CD4-positive, alpha-beta memory T cell (primary cell): Measurements from ENCODE around the gene PHF11. TPM values are rescaled to one million over a fixed set of nuclear protein-coding genes. Genes with fewer than 3 reads are reported as not detected.
"Not testable (repeated sequence)": the region's sequence is repeated elsewhere in the genome, so short reads cannot be mapped to it uniquely, and the experiment has no call there.

Experiments
- CTCF ChIA-PET: fragments of 350-600 bp; sonication (Branson Sonifier 250); formaldehyde crosslinking; loops from one replicate; lab custom pipeline; 2021; ENCODE audit warnings: inconsistent platforms; ENCODE audit not compliant: partially characterized antibody; lab: Charles Lee
- POLR2A ChIA-PET: fragments of 350-600 bp; sonication (Branson Sonifier 250); formaldehyde crosslinking; loops from one replicate; lab custom pipeline; 2021; ENCODE audit not compliant: partially characterized antibody; lab: Charles Lee
- DNase-seq, 5 donors: peaks; one replicate each; pipeline versions ENCODE4 v3.0.0 to v3.0.0-alpha.2; 2020 to 2022; ENCODE audit warnings: mixed read lengths in 1 of 5
- H3K27ac ChIP-seq: one replicate; pipeline ENCODE4 v1.7.0; 2013; ENCODE audit warnings: low read depth, low read length
- H3K27me3 ChIP-seq: 2 replicates; pipeline ENCODE4 v1.7.0; 2013; ENCODE audit warnings: mild to moderate bottlenecking, low read length, moderate library complexity; ENCODE audit not compliant: insufficient read depth
- H3K36me3 ChIP-seq: 2 replicates; pipeline ENCODE4 v1.7.0; 2013; ENCODE audit warnings: mild to moderate bottlenecking, low read length, moderate library complexity; ENCODE audit not compliant: insufficient read depth
- H3K4me1 ChIP-seq: 2 replicates; pipeline ENCODE4 v1.7.0; 2013; ENCODE audit warnings: mild to moderate bottlenecking, low read length, moderate library complexity; ENCODE audit not compliant: insufficient read depth
- H3K4me3 ChIP-seq, 2 donors: one replicate each; pipeline ENCODE4 v1.7.0; 2013; ENCODE audit warnings: low read length in 2 of 2, mild to moderate bottlenecking in 1 of 2
- H3K9me3 ChIP-seq, 2 donors: one replicate each; pipeline ENCODE4 v1.7.0; 2013; ENCODE audit warnings: low read length in 2 of 2, control low read depth in 1 of 2; ENCODE audit not compliant: control insufficient read depth in 1 of 2
- H3K27ac Mint-ChIP-seq, 7 donors: one replicate each; pipeline ENCODE4 v1.8.0; 2020 to 2021; ENCODE audit warnings: mixed read lengths in 7 of 7, mild to moderate bottlenecking in 6 of 7, inconsistent platforms in 3 of 7, moderate library complexity in 3 of 7
- H3K27me3 Mint-ChIP-seq, 2 donors: one replicate each; pipeline ENCODE4 v1.8.0; 2020 to 2021; ENCODE audit warnings: mixed read lengths in 2 of 2
- H3K36me3 Mint-ChIP-seq, 2 donors: one replicate each; pipeline ENCODE4 v1.8.0; 2020 to 2021; ENCODE audit warnings: mixed read lengths in 2 of 2, inconsistent platforms in 1 of 2, mild to moderate bottlenecking in 1 of 2
- H3K4me1 Mint-ChIP-seq, 4 donors: one replicate each; pipeline ENCODE4 v1.8.0; 2020 to 2021; ENCODE audit warnings: mixed read lengths in 4 of 4, mild to moderate bottlenecking in 1 of 4
- H3K4me3 Mint-ChIP-seq, 8 donors: one replicate each; pipeline ENCODE4 v1.8.0; 2020 to 2021; ENCODE audit warnings: mixed read lengths in 8 of 8, mild to moderate bottlenecking in 7 of 8, moderate library complexity in 6 of 8, inconsistent platforms in 3 of 8
- H3K9me3 Mint-ChIP-seq, 8 donors: one replicate each; pipeline ENCODE4 v1.8.0; 2020 to 2021; ENCODE audit warnings: mixed read lengths in 8 of 8, mild to moderate bottlenecking in 5 of 8, inconsistent platforms in 3 of 8, moderate library complexity in 1 of 8
- intact Hi-C: fragments of 100-400 bp; cut with micrococcal nuclease; formaldehyde crosslinking; loops from one replicate; pipeline ENCODE4 v1.15.1; 2023
- polyA plus RNA-seq, 2 donors: library from polyadenylated mRNA; unstranded; fragments of 300-500 nt; fragmentation: Illumina TruSeq; gene quantifications; one replicate each; pipeline ENCODE4 v1.2.3, GENCODE V29; 2021
- total RNA-seq, 2 experiments: library from RNA; stranded (reverse); gene quantifications; one replicate each; pipeline ENCODE4 v1.2.3, GENCODE V29; 2021

The PHF11 gene
- total and polyA plus RNA-seq, 4 experiments from 2014 or later = 90.4 to 139 (median 118) TPM

DNA sequence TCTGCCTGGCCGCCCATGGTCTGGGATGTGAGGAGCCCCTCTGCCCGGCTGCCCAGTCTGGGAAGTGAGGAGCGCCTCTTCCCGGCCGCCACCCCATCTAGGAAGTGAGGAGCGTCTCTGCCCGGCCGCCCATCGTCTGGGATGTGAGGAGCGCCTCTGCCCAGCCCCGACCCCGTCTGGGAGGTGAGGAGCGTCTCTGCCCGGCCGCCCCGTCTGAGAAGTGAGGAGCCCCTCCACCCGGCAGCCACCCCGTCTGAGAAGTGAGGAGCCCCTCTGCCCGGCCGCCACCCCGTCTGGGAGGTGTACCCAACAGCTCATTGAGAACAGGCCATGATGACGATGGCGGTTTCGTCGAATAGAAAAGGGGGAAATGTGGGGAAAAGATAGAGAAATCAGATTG, 69.7 kb downstream of the PHF11 start:
- POLR2A ChIA-PET, H3K27ac ChIP-seq, H3K36me3 ChIP-seq, DNase-seq, H3K9me3 ChIP-seq, intact Hi-C loops, H3K27ac Mint-ChIP-seq, H3K4me3 Mint-ChIP-seq, H3K9me3 Mint-ChIP-seq, H3K4me3 ChIP-seq, CTCF ChIA-PET, H3K27me3 Mint-ChIP-seq, H3K27me3 ChIP-seq: not testable (repeated sequence)
- Mint-ChIP-seq H3K36me3 (peaks cover 33 to 34% of the 10 kb centered on the region in 2 donors), H3K4me1 (peaks cover 10 to 27% (median 20%) of the 10 kb centered on the region in 4 donors)
- H3K4me1 ChIP-seq = peaks cover 16% of the 10 kb centered on the region

DNA sequence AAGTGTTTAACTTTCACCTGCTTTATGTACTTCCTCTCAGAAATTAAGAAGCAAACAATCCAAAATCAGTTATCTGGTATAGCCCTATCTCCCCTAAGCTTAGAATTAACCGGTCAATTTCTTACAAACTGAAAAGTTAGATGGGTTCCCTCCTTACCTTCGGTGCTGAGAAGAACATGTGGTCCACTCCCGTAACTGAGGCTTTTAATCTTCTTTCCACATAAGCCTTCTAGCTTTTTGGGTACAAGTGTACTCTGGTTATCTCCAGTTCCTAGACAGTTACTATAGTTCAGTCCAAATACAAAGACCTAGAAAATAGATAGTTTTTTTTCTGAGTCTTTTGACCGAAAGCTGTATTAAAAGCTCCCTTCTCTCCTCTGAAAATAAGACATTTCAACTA, 70.7 kb downstream of the PHF11 start:
- Mint-ChIP-seq H3K27ac (no peak overlapping the region), H3K9me3 (no peaks in the 10 kb centered on the region), H3K27me3 (no peaks in the 10 kb centered on the region), H3K4me1 (peaks cover 18 to 37% (median 26%) of the 10 kb centered on the region in 4 donors), H3K4me3 (no peak overlapping the region), H3K36me3 (peaks cover 23 to 25% of the 10 kb centered on the region in 2 donors)
- Histone ChIP-seq H3K36me3 (peaks cover 7% of the 10 kb centered on the region), H3K9me3 (no peaks in the 10 kb centered on the region), H3K4me1 (peaks cover 26% of the 10 kb centered on the region), H3K27ac (no peak overlapping the region), H3K27me3 (no peaks in the 10 kb centered on the region), H3K4me3 (no peak overlapping the region)
- ChIA-PET CTCF (no interaction called here), POLR2A (interaction anchor here (1.3 kb wide), 1 partner anchor 123 kb away, joined by 3 read pairs; the partner anchor contains the start of genes CAB39L and SETDB2)
- intact Hi-C loops = no loop called here
- no peak for DNase-seq

- peak overlapping the region in 1 of 7 donors; percentile 24 for H3K27ac Mint-ChIP-seq
These were observed 71.7 kb downstream of the PHF11 start for GRCh38 chr13:49567491-49567890.

GRCh38 chr13:49569993-49570689, 74.4 kb downstream of the PHF11 start:
- CTCF ChIA-PET = interaction anchor here (0.7 to 1.1 kb wide), 5 partner anchors 9 to 263 kb away, joined by 3 read pairs; no protein-coding TSS in a partner anchor
- Histone ChIP-seq H3K9me3 (no peaks in the 10 kb centered on the region), H3K4me3 (no peak overlapping the region), H3K27me3 (no peaks in the 10 kb centered on the region), H3K36me3 (peaks cover 7% of the 10 kb centered on the region), H3K27ac (no peak overlapping the region), H3K4me1 (peaks cover 31% of the 10 kb centered on the region)
- no peaks in the 10 kb centered on the region for H3K9me3 Mint-ChIP-seq
- peaks cover 15 to 16% of the 10 kb centered on the region in 2 donors for H3K36me3 Mint-ChIP-seq
- POLR2A ChIA-PET = interaction anchor here (0.9 to 2.9 kb wide), 3 partner anchors 15 to 198 kb away, joined by 3 to 15 read pairs (median 4); partner anchors contain the start of gene RCBTB1
- H3K27ac Mint-ChIP-seq = peak overlapping the region; percentile 32 to 80 (median 60)
- DNase-seq = peak; percentile 12 to 45 (median 24)
- no peaks in the 10 kb centered on the region for H3K27me3 Mint-ChIP-seq
- peak overlapping the region in 5 of 8 donors; percentile 35 to 55 (median 42) for H3K4me3 Mint-ChIP-seq
- peaks cover 22 to 49% (median 34%) of the 10 kb centered on the region in 4 donors for H3K4me1 Mint-ChIP-seq
- intact Hi-C loops = no loop called here

More at GRCh38 chr13:49567491-49567890, 71.7 kb downstream of the PHF11 start:
- Mint-ChIP-seq H3K36me3 (peaks cover 22 to 23% of the 10 kb centered on the region in 2 donors), H3K4me3 (no peak overlapping the region), H3K9me3 (no peaks in the 10 kb centered on the region), H3K27me3 (no peaks in the 10 kb centered on the region), H3K4me1 (peaks cover 20 to 43% (median 30%) of the 10 kb centered on the region in 4 donors)
- Histone ChIP-seq H3K4me3 (no peak overlapping the region), H3K9me3 (no peaks in the 10 kb centered on the region), H3K4me1 (peaks cover 31% of the 10 kb centered on the region), H3K27ac (no peak overlapping the region), H3K36me3 (peaks cover 7% of the 10 kb centered on the region), H3K27me3 (no peaks in the 10 kb centered on the region)
- ChIA-PET CTCF (no interaction called here), POLR2A (no interaction called here)
- no peak for DNase-seq
- intact Hi-C loops = no loop called here

GRCh38 chr13:49571299-49572240, 75.8 kb downstream of the PHF11 start:
- POLR2A ChIA-PET = interaction anchor here (0.6 kb wide), 2 partner anchors 128 to 716 kb away, joined by 3 read pairs; no protein-coding TSS in a partner anchor
- H3K4me3 Mint-ChIP-seq = no peak overlapping the region
- no peak overlapping the region for H3K4me3 ChIP-seq

More at GRCh38 chr13:49571299-49572240, 75.8 kb downstream of the PHF11 start:
- H3K27ac Mint-ChIP-seq = peak overlapping the region; percentile 5 to 75 (median 42)
- H3K27me3 Mint-ChIP-seq = no peaks in the 10 kb centered on the region
- H3K9me3 ChIP-seq = no peaks in the 10 kb centered on the region
- peaks cover 24 to 54% (median 38%) of the 10 kb centered on the region in 4 donors for H3K4me1 Mint-ChIP-seq
- DNase-seq = no peak
- H3K27me3 ChIP-seq = no peaks in the 10 kb centered on the region
- peaks cover 31% of the 10 kb centered on the region for H3K4me1 ChIP-seq
- H3K27ac ChIP-seq = no peak overlapping the region
- peaks cover 3% of the 10 kb centered on the region for H3K36me3 ChIP-seq
- CTCF ChIA-PET = no interaction called here
- H3K36me3 Mint-ChIP-seq = peaks cover 8 to 11% of the 10 kb centered on the region in 2 donors
- intact Hi-C loops = no loop called here
- no peaks in the 10 kb centered on the region for H3K9me3 Mint-ChIP-seq

Other genes with a start within 250 kb of the PHF11 start
- gene CDADC1, start 248.0 kb upstream of the PHF11 start, total RNA-seq = 10 to 100 TPM; 14.7 to 15.9 TPM
- 10 to 100 TPM in 1 of 2 donors, 1 to 10 TPM in 1; 6.2 to 10.1 TPM for gene CDADC1, start 248.0 kb upstream of the PHF11 start, polyA plus RNA-seq
- 1 to 10 TPM; 5.7 to 7.7 TPM for gene CAB39L, start 51.9 kb upstream of the PHF11 start, total RNA-seq
- 1 to 10 TPM; 4.1 to 6.5 TPM for gene CAB39L, start 51.9 kb upstream of the PHF11 start, polyA plus RNA-seq
- 10 to 100 TPM; 27.6 to 28.2 TPM for gene SETDB2, start 51.7 kb upstream of the PHF11 start, total RNA-seq
- gene SETDB2, start 51.7 kb upstream of the PHF11 start, polyA plus RNA-seq = 10 to 100 TPM; 11.0 to 15.5 TPM
- 10 to 100 TPM; 20.7 to 21.3 TPM for gene RCBTB1, start 89.6 kb downstream of the PHF11 start, total RNA-seq
- 10 to 100 TPM; 11.2 to 14.0 TPM for gene RCBTB1, start 89.6 kb downstream of the PHF11 start, polyA plus RNA-seq
- gene ARL11, start 132.6 kb downstream of the PHF11 start, total RNA-seq = under 1 TPM; 0.50 to 0.55 TPM
- gene ARL11, start 132.6 kb downstream of the PHF11 start, polyA plus RNA-seq = under 1 TPM; 0.15 to 0.32 TPM
- 10 to 100 TPM; 15.1 to 15.3 TPM for gene EBPL, start 195.5 kb downstream of the PHF11 start, total RNA-seq
- gene EBPL, start 195.5 kb downstream of the PHF11 start, polyA plus RNA-seq = 10 to 100 TPM; 53.6 to 61.6 TPM